ENCODE results near the gene DTHD1. TPM values are rescaled to one million over a fixed set of nuclear protein-coding genes. Genes with fewer than 3 reads are reported as not detected.

The DTHD1 gene
- not detected in 2 replicates for total RNA-seq

DNA sequence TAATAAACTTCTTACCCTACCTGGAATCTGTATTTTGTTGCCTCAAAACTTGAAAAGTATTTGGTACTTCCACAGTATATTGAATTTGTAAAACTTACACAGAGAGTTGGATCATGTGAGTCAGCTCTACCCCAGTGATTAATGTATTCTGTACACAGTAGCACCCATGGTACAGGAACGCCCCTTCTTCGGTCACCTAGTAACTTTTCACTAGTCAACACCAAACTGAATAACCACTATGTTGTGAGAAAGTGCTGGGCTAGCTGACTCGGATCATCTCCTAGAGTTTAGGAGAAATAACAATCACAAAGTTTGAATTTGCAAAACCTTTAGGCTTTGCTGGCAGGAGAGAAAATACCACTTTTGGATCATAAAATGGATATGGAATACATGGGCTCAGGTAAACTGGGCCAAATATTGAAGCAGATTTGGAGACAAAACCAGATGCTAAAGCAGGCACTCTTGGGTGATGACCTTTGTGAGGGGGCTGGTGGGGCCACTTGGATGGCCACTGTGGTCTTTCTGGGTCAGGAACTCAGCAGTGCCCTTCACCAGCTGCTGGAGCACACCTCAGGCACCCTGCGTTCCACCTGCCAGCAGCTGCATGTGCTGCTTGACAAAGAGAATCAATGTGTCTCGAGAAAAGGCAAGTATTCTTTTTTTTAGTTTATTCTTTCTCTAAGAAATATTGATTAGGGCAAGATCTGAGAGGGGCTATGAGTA lies at the start of gene DTHD1:
TSS of gene DTHD1 (plus strand) at position 233 of the 723 bp plus-strand sequence. CDS start at position 376, 143 bp downstream.

DNA sequence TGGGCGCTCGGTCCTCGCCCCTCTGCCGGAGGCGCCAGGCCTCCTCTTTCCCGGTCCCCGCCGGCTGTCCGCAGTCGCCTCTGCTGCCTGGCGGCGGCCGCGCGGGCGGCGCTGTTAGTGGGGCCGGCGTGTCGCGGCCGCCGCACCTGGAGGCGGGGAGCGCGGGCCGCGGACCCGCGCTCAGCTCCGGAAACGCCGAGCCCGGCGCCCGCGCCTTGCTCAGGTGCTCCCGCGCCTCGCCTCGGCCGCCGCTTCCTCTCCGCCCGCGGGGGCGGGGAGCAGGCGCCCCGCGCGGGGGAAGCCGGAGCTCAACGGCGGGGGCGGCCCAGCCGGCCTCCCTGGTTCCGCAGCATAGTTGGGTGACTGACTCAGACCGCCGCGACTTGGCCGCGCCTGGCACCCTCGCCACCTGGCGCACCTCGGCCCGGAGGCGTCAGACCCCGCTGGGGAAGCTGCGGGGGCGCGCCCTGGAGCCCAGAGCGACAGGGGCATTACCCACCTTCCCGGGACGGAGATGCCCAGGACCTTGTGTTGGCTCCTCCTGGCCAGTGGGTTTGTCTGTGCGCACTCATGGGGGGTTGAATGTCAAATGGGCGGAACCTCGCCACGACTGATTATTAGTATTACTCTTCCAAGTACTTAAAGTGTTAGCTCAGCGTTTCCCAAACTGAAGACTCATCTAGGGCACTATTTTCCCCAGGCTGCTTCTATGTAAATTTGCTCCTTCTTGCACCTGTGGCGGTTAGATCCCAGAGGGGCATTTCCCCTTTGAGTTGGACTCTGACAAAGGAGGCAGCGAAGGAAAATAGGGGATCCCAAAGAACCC lies 36.9 kb upstream of the DTHD1 start, which contains the start of gene ARAP2:
TSS of gene ARAP2 (minus strand) at position 258 of the 826 bp plus-strand sequence. CDS start 15,028 bp downstream, outside the sequence.

Other genes with a start within 250 kb of the DTHD1 start
- under 0.01 TPM in 2 replicates for gene ARAP2, start 37.1 kb upstream of the DTHD1 start, total RNA-seq

Measured in subcutaneous preadipocyte (primary cell).